Activated gamma-delta T cell treated with Interleukin-2 at 50 U/mL for 16 hours (primary cell): Measurements from ENCODE around the gene ACAP1.

Experiments
- DNase-seq: peaks from one replicate; pipeline ENCODE4 v3.0.0-alpha.2; 2020

ACAP1 gene

GRCh38 chr17:7392696-7393612 is 56.6 kb downstream of the ACAP1 start:
- DNase-seq = no peak

DNA sequence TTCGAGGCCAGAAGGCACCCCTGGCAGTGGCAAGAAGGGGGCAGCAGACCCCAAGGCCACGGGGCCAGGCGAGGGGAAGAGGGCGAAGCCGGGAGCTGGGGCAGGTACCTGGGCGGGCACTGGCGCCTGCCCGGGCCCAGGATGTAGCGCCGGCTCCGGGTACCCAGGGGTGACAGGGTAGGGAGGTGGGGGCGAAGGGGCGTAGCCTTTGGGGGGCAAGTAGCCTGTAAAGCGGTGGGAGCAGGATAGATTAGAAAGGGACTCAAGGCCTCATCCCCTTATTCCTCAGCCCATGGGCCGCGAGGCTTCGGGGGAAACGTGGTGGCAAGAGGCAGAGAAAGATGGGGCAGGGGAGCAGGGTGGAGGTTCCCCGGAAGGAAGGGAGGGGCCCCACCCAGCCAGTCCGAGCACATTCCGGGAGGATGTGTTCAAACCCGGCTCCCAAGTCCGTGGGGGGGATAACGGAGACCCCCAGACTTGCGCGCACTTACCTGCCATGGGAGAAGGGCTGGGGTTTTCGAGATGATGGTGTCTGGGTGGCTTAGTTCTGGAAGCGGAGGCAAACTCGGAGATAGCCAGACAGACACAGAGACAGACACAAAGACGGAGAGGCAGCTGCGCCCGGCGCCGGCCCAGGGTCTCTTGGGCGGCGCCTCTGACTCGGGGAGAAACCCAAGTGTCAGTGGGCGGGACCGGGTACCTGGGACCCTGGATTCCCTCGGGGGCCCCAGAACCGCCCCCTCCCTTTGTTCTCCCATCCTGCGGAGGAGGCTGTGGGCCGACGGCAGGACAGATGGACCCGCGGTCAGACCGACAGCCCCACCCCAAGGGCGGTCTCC is 57.5 kb downstream of the ACAP1 start:
- DNase-seq = peak; percentile 58

DNA sequence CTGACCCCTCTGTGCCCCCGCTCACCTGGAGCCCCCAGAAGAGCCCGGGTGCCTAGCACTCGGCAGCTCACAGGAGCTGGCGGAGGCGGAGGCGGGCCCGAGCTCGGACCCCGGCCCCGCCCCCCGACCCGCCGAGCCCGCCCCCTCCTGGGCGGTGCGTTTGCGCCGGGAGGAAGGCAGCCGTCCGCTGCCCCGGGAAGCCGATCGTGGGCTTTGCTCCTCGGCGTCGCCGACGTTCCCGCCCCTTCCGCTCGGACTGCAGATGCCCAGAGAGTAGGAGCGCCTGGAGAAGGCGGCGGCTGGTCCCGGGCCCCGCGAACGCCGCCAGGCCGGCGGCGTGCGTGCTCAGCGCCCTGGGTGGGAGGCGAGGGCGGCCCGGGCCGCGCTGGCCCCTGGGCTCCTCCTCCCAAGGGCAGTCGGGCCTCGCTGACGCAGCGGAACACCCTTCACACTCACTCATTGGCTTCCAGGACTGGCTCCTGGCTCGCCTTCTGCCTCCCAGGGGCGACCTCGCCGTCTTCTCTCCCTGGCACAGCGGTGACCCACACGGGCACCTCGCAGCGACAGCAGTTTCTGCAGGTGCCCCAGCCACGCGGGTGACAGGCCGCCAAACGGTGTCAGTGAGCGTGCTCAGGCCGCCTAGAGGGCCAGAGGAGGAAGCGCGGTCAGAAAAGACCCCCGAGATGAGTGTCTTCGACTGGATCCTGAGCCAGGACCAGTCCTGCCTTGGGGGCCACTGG is 58.3 kb downstream of the ACAP1 start, which contains the start of gene PLSCR3:
PLSCR3 (minus strand) TSS at position 74 of the 740 bp plus-strand sequence. CDS start 415 bp downstream, outside the sequence.
- DNase-seq = peak; percentile 76

- no peak for DNase-seq
Observed at GRCh38 chr17:7396147-7396546, 59.8 kb downstream of the ACAP1 start.

GRCh38 chr17:7398612-7399011 is 62.3 kb downstream of the ACAP1 start:
- DNase-seq = no peak
